ENCODE results near the gene FYN.

FYN gene

GRCh38 chr6:111696814-111697213 lies 176.4 kb downstream of the FYN start:
- TF ChIP-seq CTCF (IDR thresholded peaks at IDR 0.05; ENCODE audit: low read depth, low read length), result no peak
- DNase-seq (ENCODE audit: low read depth in 2 of 2), result no peak
- no peak overlapping the region for H3K4me3 ChIP-seq (replicated peaks in 1 of 2; ENCODE audit: low read depth in 2 of 2, low read length in 2 of 2)

- H3K4me3 ChIP-seq (replicated peaks in 1 of 2; ENCODE audit: low read depth in 2 of 2, low read length in 2 of 2), result no peak overlapping the region
- peak in 1 of 2 donors; percentile 15 for DNase-seq (ENCODE audit: low read depth in 2 of 2)
- no peak for TF ChIP-seq CTCF (IDR thresholded peaks at IDR 0.05; ENCODE audit: low read depth, low read length)
These were observed 180.7 kb downstream of the FYN start for GRCh38 chr6:111692327-111693164.

- no peak overlapping the region for H3K4me3 ChIP-seq (replicated peaks in 1 of 2; ENCODE audit: low read depth in 2 of 2, low read length in 2 of 2)
- no peak for TF ChIP-seq CTCF (IDR thresholded peaks at IDR 0.05; ENCODE audit: low read depth, low read length)
- DNase-seq (ENCODE audit: low read depth in 2 of 2), result peak in 1 of 2 donors; percentile 37
These were observed 181.7 kb downstream of the FYN start for GRCh38 chr6:111691345-111692225.

GRCh38 chr6:111689946-111690345 lies 183.3 kb downstream of the FYN start:
- TF ChIP-seq CTCF (IDR thresholded peaks at IDR 0.05; ENCODE audit: low read depth, low read length), result no peak
- DNase-seq (ENCODE audit: low read depth in 2 of 2), result no peak
- H3K4me3 ChIP-seq (replicated peaks in 1 of 2; ENCODE audit: low read depth in 2 of 2, low read length in 2 of 2), result no peak overlapping the region

- DNase-seq (ENCODE audit: low read depth in 2 of 2), result no peak
- H3K4me3 ChIP-seq (replicated peaks in 1 of 2; ENCODE audit: low read depth in 2 of 2, low read length in 2 of 2), result no peak overlapping the region
- no peak for TF ChIP-seq CTCF (IDR thresholded peaks at IDR 0.05; ENCODE audit: low read depth, low read length)
These were observed 183.8 kb downstream of the FYN start for GRCh38 chr6:111689419-111689818.

GRCh38 chr6:111688331-111688730 lies 184.9 kb downstream of the FYN start:
- no peak for DNase-seq (ENCODE audit: low read depth in 2 of 2)
- no peak for TF ChIP-seq CTCF (IDR thresholded peaks at IDR 0.05; ENCODE audit: low read depth, low read length)
- no peak overlapping the region for H3K4me3 ChIP-seq (replicated peaks in 1 of 2; ENCODE audit: low read depth in 2 of 2, low read length in 2 of 2)

All from cardiac fibroblast (primary cell).